NCI-H1048 (cell line): ENCODE results near the gene VTCN1.

ENCODE experiments used
- DNase-seq: peaks from one replicate; lab custom pipeline; 2025; lab: John Stamatoyannopoulos, UW

Gene VTCN1

DNA sequence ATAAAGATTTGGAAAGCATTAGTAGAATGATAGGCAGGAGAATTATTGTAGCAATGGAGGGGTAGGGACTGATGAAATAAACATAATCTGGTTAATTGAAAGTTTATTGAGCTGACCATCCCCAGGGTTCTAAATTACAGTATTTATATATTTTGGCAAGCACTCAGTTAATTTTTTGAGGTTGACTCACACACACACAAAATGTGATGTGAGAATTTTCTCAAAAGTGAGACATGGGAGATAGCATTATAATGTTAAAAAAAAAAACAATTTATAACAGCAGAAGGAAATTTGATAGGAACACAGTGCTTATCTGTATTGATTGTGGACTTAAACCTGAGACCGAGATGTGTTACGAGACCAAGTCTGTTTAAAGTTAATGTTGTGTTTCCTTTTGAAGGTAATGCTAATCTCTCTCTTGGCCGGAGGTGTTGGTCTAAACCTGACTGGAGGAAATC lies 113.7 kb downstream of the VTCN1 start:
- DNase-seq: no peak

DNA sequence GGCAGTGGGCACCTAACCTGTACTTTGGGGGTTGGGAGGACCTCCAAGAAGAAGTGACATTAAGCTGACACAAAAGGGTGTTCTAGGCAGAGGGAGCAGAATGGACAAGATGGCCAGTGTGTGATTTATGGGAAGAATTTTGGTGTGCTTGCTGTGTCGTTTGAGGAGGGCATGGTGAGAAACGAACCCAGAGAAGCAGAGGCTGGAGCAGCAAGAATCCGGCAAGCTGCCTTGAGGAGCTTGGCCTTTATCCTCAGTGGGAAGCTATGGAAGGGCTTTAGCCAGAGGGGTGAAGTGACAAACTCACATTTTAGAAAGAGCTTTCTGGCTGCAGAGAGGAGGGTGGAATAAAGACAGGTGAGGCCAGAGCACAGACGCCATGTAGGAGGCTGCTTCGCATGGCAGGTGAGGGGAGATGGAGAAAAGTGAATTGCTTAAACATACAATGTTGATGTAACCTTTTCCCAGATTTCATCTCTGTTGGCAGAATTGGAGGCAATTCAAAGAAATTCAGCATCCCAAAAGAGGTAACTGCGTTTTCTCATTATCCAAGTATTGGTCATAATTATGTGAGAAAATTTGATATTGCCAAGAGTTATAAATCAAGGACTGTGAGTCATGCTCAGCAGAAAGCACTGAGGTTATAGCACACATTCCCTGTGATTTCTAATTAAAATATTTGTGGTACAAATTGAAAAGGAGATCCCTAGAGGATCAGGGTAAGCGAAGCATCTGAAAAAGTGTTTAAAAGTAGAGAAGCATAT lies 115.7 kb downstream of the VTCN1 start:
- no peak for DNase-seq

GRCh38 chr1:117093870-117094621 lies 116.7 kb downstream of the VTCN1 start:
- DNase-seq: no peak
